ENCODE data around the gene EPAS1. TPM values are rescaled to one million over a fixed set of nuclear protein-coding genes. Genes with fewer than 3 reads are reported as not detected.
A peak's percentile ranks its signal among the peaks of the same experiment; 100 is the strongest.

Gene EPAS1
- total and polyA plus RNA-seq, 9 of the 15 experiments (the other 6 are each of a cell fraction or from before 2014, with no cell fraction given) = 0.25 to 11.2 (median 4.1) TPM

GRCh38 chr2:46315103-46315890, 18.1 kb downstream of the EPAS1 start (continued):
- TF ChIP-seq PATZ1 (CRISPR knock-in tag; IDR thresholded peaks at IDR 0.05; ENCODE audit: borderline replicate concordance) = no peak
- no peak for TF ChIP-seq CHD4 (IDR thresholded peaks at IDR 0.05; ENCODE audit: insufficient read depth, insufficient replicate concordance, low read depth, low read length, poor library complexity, severe bottlenecking)
- no peak for TF ChIP-seq SPI1 (IDR thresholded peaks at IDR 0.05; ENCODE audit: borderline replicate concordance, low read depth, low read length)
- no peak for TF ChIP-seq BDP1 (IDR thresholded peaks at IDR 0.05; ENCODE audit: insufficient read depth, insufficient read length)
- TF ChIP-seq MYBL2 (IDR thresholded peaks at IDR 0.05; ENCODE audit: low read depth) = no peak
- no peak for TF ChIP-seq MYBL2 (CRISPR knock-in tag; IDR thresholded peaks at IDR 0.05; ENCODE audit: borderline replicate concordance)
- no peak for TF ChIP-seq ZNF280B (CRISPR knock-in tag; IDR thresholded peaks at IDR 0.05)
- no peak for TF ChIP-seq ZFP30 (CRISPR knock-in tag; IDR thresholded peaks at IDR 0.05; ENCODE audit: borderline replicate concordance)
- peak; percentile 48 to 89; a peak in 2 of 4 replicates for TF ChIP-seq MAZ (CRISPR knock-in tag; conservative IDR thresholded peaks at IDR 0.05 in 1 of 2, IDR thresholded peaks at IDR 0.05 in 1 of 2)
- TF ChIP-seq ZNF217 (CRISPR knock-in tag; IDR thresholded peaks at IDR 0.05) = no peak
- no peak for TF ChIP-seq KAT2B (IDR thresholded peaks at IDR 0.05; ENCODE audit: low read depth, low read length)
- no peak for TF ChIP-seq MCM2 (IDR thresholded peaks at IDR 0.05; ENCODE audit: low read depth)
- peak in 1 of 2 experiments; percentile 71; a peak in 1 of 4 replicates for TF ChIP-seq UBTF (IDR thresholded peaks at IDR 0.05; ENCODE audit: borderline replicate concordance in 1 of 2, low read depth in 2 of 2, low read length in 2 of 2)
- TF ChIP-seq SMARCA4 (IDR thresholded peaks at IDR 0.05) = peak; percentile 92
- no peak for TF ChIP-seq PHF20 (IDR thresholded peaks at IDR 0.05; ENCODE audit: partially characterized antibody)
- peak; percentile 58 for TF ChIP-seq KDM5B (IDR thresholded peaks at IDR 0.05; ENCODE audit: insufficient replicate concordance, low read depth, low read length)
- TF ChIP-seq KLF1 (tag; IDR thresholded peaks at IDR 0.05) = peak; percentile 30; the same call in 1 of the 2 replicates
- TF ChIP-seq NCOA1 (IDR thresholded peaks at IDR 0.05; ENCODE audit: low read depth) = peak; percentile 61; the same call in 1 of the 2 replicates
- no peak for TF ChIP-seq MTF1 (CRISPR knock-in tag; IDR thresholded peaks at IDR 0.05; ENCODE audit: borderline replicate concordance)
- TF ChIP-seq IRF9 (tag; IDR thresholded peaks at IDR 0.05) = no peak; the same call in 1 of the 2 replicates
